H1 (cell line): ENCODE data around the gene NFYB. TPM values are rescaled to one million over a fixed set of nuclear protein-coding genes. Genes with fewer than 3 reads are reported as not detected.

Experiments used
- CHD2 ChIP-seq: IDR thresholded peaks from 2 replicates; pipeline ENCODE4 v1.6.1; 2012; ENCODE audit warnings: low read length, improper control_type of control experiment
- CTCF ChIP-seq, 3 experiments: IDR thresholded peaks; 1 replicate in 2 of 3; 2 replicates in 1 of 3; pipeline versions ENCODE4 v1.5.1 to v1.6.1; 2011; ENCODE audit warnings: low read length in 3 of 3, mild to moderate bottlenecking in 3 of 3, inconsistent platforms in 2 of 3, low read depth in 1 of 3, moderate library complexity in 1 of 3; ENCODE audit not compliant: insufficient read depth in 1 of 3; ENCODE audit errors: control extremely low read depth in 1 of 3
- EGR1 ChIP-seq: IDR thresholded peaks from 2 replicates; pipeline ENCODE4 v1.6.1; 2011; ENCODE audit warnings: low read depth, low read length, borderline replicate concordance
- EP300 ChIP-seq, 2 experiments: IDR thresholded peaks; 1 replicate in 1 of 2; 2 replicates in 1 of 2; pipeline ENCODE4 v1.6.1; 2011 to 2012; ENCODE audit warnings: low read depth in 2 of 2, low read length in 2 of 2, mild to moderate bottlenecking in 2 of 2, borderline replicate concordance in 1 of 2, inconsistent platforms in 1 of 2, moderate library complexity in 1 of 2
- KDM5A ChIP-seq: fragments of 200-600 bp; IDR thresholded peaks from 2 replicates; pipeline ENCODE4 v1.7.1; 2012; ENCODE audit warnings: mild to moderate bottlenecking, low read length, inconsistent platforms, mixed read lengths
- POLR2A ChIP-seq, 2 experiments: IDR thresholded peaks; 1 replicate in 1 of 2; 2 replicates in 1 of 2; pipeline ENCODE4 v1.6.1; 2011; ENCODE audit warnings: low read depth in 2 of 2, low read length in 2 of 2, mild to moderate bottlenecking in 2 of 2; ENCODE audit errors: control extremely low read depth in 1 of 2
- RNF2 ChIP-seq: fragments of 200-900, 300-1000 bp; sonication (generic); IDR thresholded peaks from 2 replicates; pipeline ENCODE4 v1.7.1; 2016; ENCODE audit warnings: borderline replicate concordance, low read depth, mild to moderate bottlenecking, antibody characterized with exemption, low read length; ENCODE audit not compliant: poor library complexity, severe bottlenecking; ENCODE audit errors: missing control alignments
- polyA plus RNA-seq, 7 experiments: library from polyadenylated mRNA; depleted of rRNA in 3 of 7; stranded (reverse) in 5 of 7; unstranded in 2 of 7; fragments of >200 nt in 5 of 7; fragments of 200-250 nt in 2 of 7; gene quantifications; 1 replicate in 5 of 7; 2 replicates in 1 of 7; 4 replicates in 1 of 7; pipeline versions ENCODE4 v1.2.1 to v1.2.3, GENCODE V29; 2011 to 2013; ENCODE audit warnings: missing spikeins in 2 of 7, mixed read lengths in 2 of 7
- total RNA-seq: library from RNA; stranded (reverse); fragmentation: NEBNext Ultra II Directional; extraction: Animal tissue kit (Norgen Biotek cat#: 25700); gene quantifications from 2 replicates; pipeline ENCODE4 v1.2.1, GENCODE V29; 2021

The NFYB gene
- total and polyA plus RNA-seq, 2 of the 8 experiments (the other 6 are each of a cell fraction or from before 2014, with no cell fraction given): 29.1 to 43.5 TPM

- TF ChIP-seq CTCF (IDR thresholded peaks at IDR 0.05; ENCODE audit: control extremely low read depth in 1 of 3, insufficient read depth in 1 of 3, low read depth in 1 of 3, low read length in 3 of 3): no peak
- TF ChIP-seq POLR2A (IDR thresholded peaks at IDR 0.05; ENCODE audit: control extremely low read depth in 1 of 2, low read depth in 2 of 2, low read length in 2 of 2): no peak
- no peak for TF ChIP-seq CHD2
- no peak for TF ChIP-seq RNF2
- TF ChIP-seq EP300 (IDR thresholded peaks at IDR 0.05; ENCODE audit: borderline replicate concordance in 1 of 2, low read depth in 2 of 2, low read length in 2 of 2): no peak
- TF ChIP-seq KDM5A: no peak
- TF ChIP-seq EGR1: no peak
Measured at GRCh38 chr12:104133321-104133720, 4.7 kb downstream of the NFYB start (continued).
